HepG2 (cell line): ENCODE data around the gene PRUNE1. TPM values are rescaled to one million over a fixed set of nuclear protein-coding genes. Genes with fewer than 3 reads are reported as not detected.

Source experiments
- ATF4 ChIP-seq, 2 experiments: fragments of 450-650 bp in 1 of 2; sonication (generic) in 1 of 2; formaldehyde crosslinking; IDR thresholded peaks; 2 replicates each; pipeline versions ENCODE4 v1.5.0 to v1.8.0; 2020 to 2022; ENCODE audit warnings: mild to moderate bottlenecking in 1 of 2, missing genetic modification reagents in 1 of 2
- ATF6 ChIP-seq: sonication (generic); formaldehyde crosslinking; conservative IDR thresholded peaks from 2 replicates; pipeline ENCODE4 v1.4.0; 2020; ENCODE audit warnings: missing genetic modification reagents
- BATF2 ChIP-seq: sonication (generic); formaldehyde crosslinking; IDR thresholded peaks from 2 replicates; pipeline ENCODE4 v1.8.0; 2022; ENCODE audit warnings: mild to moderate bottlenecking, missing genetic modification reagents, moderate library complexity
- CBX2 ChIP-seq, 2 experiments: fragments of 200-600 bp in 1 of 2; sonication (generic); formaldehyde crosslinking in 1 of 2; IDR thresholded peaks; 2 replicates each; pipeline versions ENCODE4 v1.7.0 to v1.8.1; 2018 to 2022; ENCODE audit warnings: low read depth in 2 of 2, low read length in 1 of 2, mild to moderate bottlenecking in 1 of 2, missing genetic modification reagents in 1 of 2
- GABPB1 ChIP-seq: IDR thresholded peaks from 2 replicates; pipeline ENCODE4 v1.6.1; 2016; ENCODE audit warnings: mild to moderate bottlenecking, missing genetic modification reagents, moderate library complexity, missing compliant biosample characterization
- GATAD2A ChIP-seq: IDR thresholded peaks from 2 replicates; pipeline ENCODE4 v1.6.1; 2016
- HNF4A ChIP-seq: sonication (generic); formaldehyde crosslinking; IDR thresholded peaks from 2 replicates; pipeline ENCODE4 v1.4.0; 2020; ENCODE audit warnings: missing genetic modification reagents
- HOXA5 ChIP-seq: sonication (generic); formaldehyde crosslinking; IDR thresholded peaks from 2 replicates; pipeline ENCODE4 v1.4.0; 2020; ENCODE audit warnings: missing genetic modification reagents
- NFYB ChIP-seq: sonication (generic); formaldehyde crosslinking; IDR thresholded peaks from 2 replicates; pipeline ENCODE4 v1.4.0; 2020; ENCODE audit warnings: missing genetic modification reagents
- PCBP1 ChIP-seq: fragments of 200-400 bp; formaldehyde crosslinking; IDR thresholded peaks from 2 replicates; pipeline ENCODE4 v1.6.1; 2017; ENCODE audit warnings: mild to moderate bottlenecking, low read depth, low read length, borderline replicate concordance
- PHF20 ChIP-seq: sonication (generic); formaldehyde crosslinking; IDR thresholded peaks from 2 replicates; pipeline ENCODE4 v1.5.0; 2020; ENCODE audit warnings: mild to moderate bottlenecking, missing genetic modification reagents
- SPEN ChIP-seq: sonication (generic); formaldehyde crosslinking; IDR thresholded peaks from 2 replicates; pipeline ENCODE4 v1.5.1; 2020; ENCODE audit warnings: low read depth, mild to moderate bottlenecking, missing genetic modification reagents
- TCF12 ChIP-seq, 2 experiments: fragments of 450-650 bp in 1 of 2; sonication (generic) in 1 of 2; formaldehyde crosslinking in 1 of 2; IDR thresholded peaks; 2 replicates each; pipeline versions ENCODE4 v1.6.1 to v1.8.0; 2017 to 2022; ENCODE audit warnings: antibody characterized with exemption in 1 of 2, mild to moderate bottlenecking in 1 of 2, missing genetic modification reagents in 1 of 2, moderate library complexity in 1 of 2
- TOPORS ChIP-seq: sonication (generic); formaldehyde crosslinking; IDR thresholded peaks from 2 replicates; pipeline ENCODE4 v1.8.0; 2023; ENCODE audit warnings: mild to moderate bottlenecking, missing genetic modification reagents
- ZBTB1 ChIP-seq: sonication (generic); formaldehyde crosslinking; IDR thresholded peaks from 2 replicates; pipeline ENCODE4 v1.4.0; 2020; ENCODE audit warnings: missing genetic modification reagents, borderline replicate concordance
- ZBTB20 ChIP-seq: sonication (generic); formaldehyde crosslinking; IDR thresholded peaks from 2 replicates; pipeline ENCODE4 v1.8.1; 2023; ENCODE audit warnings: missing genetic modification reagents, low read depth, mild to moderate bottlenecking, borderline replicate concordance
- ZMAT3 ChIP-seq: sonication (generic); formaldehyde crosslinking; conservative IDR thresholded peaks from 2 replicates; pipeline ENCODE4 v1.7.0; 2021; ENCODE audit warnings: missing genetic modification reagents
- ZMYM3 ChIP-seq: sonication (generic); formaldehyde crosslinking; IDR thresholded peaks from 2 replicates; pipeline ENCODE4 v1.5.1; 2020; ENCODE audit warnings: mild to moderate bottlenecking, missing genetic modification reagents
- ZNF260 ChIP-seq: sonication (generic); formaldehyde crosslinking; IDR thresholded peaks from 2 replicates; pipeline ENCODE4 v1.4.0; 2020; ENCODE audit warnings: missing genetic modification reagents, low read depth, mild to moderate bottlenecking, borderline replicate concordance
- ZNF3 ChIP-seq: IDR thresholded peaks from 2 replicates; pipeline ENCODE4 v1.7.0; 2017; ENCODE audit warnings: inconsistent platforms
- ZNF335 ChIP-seq: sonication (generic); formaldehyde crosslinking; IDR thresholded peaks from 2 replicates; pipeline ENCODE4 v1.4.0; 2020; ENCODE audit warnings: missing genetic modification reagents
- ZNF558 ChIP-seq: sonication (generic); formaldehyde crosslinking; IDR thresholded peaks from 2 replicates; pipeline ENCODE4 v1.9.0; 2022; ENCODE audit warnings: mild to moderate bottlenecking, missing genetic modification reagents, borderline replicate concordance
- ZSCAN22 ChIP-seq: sonication (generic); formaldehyde crosslinking; IDR thresholded peaks from 2 replicates; pipeline ENCODE4 v1.4.0; 2020; ENCODE audit warnings: mild to moderate bottlenecking, missing genetic modification reagents
- polyA plus RNA-seq, 8 experiments: library from polyadenylated mRNA; depleted of rRNA in 3 of 8; stranded (reverse) in 7 of 8; unstranded in 1 of 8; fragments of >200 nt; fragmentation: Illumina TruSeq in 4 of 8; extraction: Trizol in 4 of 8; gene quantifications; 2 replicates each; pipeline versions ENCODE4 v1.2.1 to v1.2.3, GENCODE V29; 2011 to 2016; ENCODE audit warnings: low read depth in 4 of 8, missing spikeins in 1 of 8, mixed read lengths in 1 of 8; ENCODE audit not compliant: insufficient read depth in 1 of 8
- total RNA-seq, 5 experiments: library from RNA; depleted of rRNA; stranded (reverse); fragments of >200 nt; fragmentation: Illumina TruSeq; extraction: Trizol; gene quantifications; 2 replicates each; pipeline ENCODE4 v1.2.3, GENCODE V29; 2016; ENCODE audit warnings: low read depth in 1 of 5

PRUNE1 gene
- total and polyA plus RNA-seq, 2 of the 13 experiments (the other 11 are each of a cell fraction or from before 2014, with no cell fraction given) = 19.0 to 31.9 TPM

DNA sequence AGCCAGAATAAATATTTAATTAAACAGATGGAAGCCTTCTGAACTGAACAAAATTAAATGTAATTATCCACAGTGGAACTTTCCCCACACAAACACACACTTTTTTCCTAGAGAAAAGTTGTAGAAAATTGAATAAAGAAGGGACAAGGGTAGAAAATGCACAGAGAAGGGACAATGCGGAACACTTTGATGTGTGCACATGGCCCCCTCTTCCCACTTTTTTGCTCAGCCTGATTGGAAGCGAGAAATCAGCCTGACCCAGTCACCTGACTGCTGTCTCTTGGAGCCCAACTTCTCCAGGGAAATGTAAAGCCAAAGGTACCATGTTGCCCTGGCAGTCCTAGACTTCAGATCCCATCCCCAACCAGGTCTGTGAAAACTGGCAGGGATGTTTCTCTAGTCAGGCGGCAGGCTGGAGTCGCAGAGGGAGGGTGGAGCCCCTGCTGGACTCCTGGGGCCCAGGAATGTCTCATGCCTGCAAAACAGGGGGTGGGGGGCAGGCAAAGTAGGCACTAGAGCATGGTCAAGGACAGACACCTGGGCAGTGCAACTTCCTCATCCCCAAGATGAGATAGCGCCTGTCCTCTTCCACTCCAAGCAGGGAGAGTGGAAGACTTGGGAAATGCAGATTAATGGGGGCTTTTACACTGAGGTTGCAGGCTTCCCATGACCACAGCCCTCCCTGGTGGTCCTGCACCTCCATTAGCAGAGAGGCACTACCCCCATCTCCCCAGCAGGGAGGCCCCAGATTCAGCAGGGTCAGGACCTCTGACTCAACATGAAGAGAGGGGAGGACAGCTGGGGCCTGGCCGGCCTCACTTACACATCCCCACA is 36.4 kb upstream of the PRUNE1 start (continued):
- TF ChIP-seq PCBP1 (no peak), ZSCAN22 (CRISPR knock-in tag) (no peak), ZBTB20 (CRISPR knock-in tag) (no peak; the same call in 1 of the 2 replicates), ZNF335 (CRISPR knock-in tag) (no peak), ZNF3 (no peak), TCF12 (IDR thresholded peaks at IDR 0.05) (no peak), TCF12 (CRISPR knock-in tag; IDR thresholded peaks at IDR 0.05) (no peak), HNF4A (CRISPR knock-in tag) (peak; percentile 54), CBX2 (IDR thresholded peaks at IDR 0.05; ENCODE audit: low read depth, low read length) (no peak), CBX2 (CRISPR knock-in tag; IDR thresholded peaks at IDR 0.05; ENCODE audit: low read depth) (no peak), TOPORS (CRISPR knock-in tag) (no peak), HOXA5 (CRISPR knock-in tag) (no peak; the same call in 1 of the 2 replicates), GABPB1 (CRISPR knock-in tag) (no peak), ZMAT3 (CRISPR knock-in tag) (no peak), ZMYM3 (CRISPR knock-in tag) (no peak), ATF4 (CRISPR knock-in tag; IDR thresholded peaks at IDR 0.05) (no peak), BATF2 (CRISPR knock-in tag) (no peak), SPEN (CRISPR knock-in tag) (peak; percentile 9; the same call in 1 of the 2 replicates), GATAD2A (CRISPR knock-in tag) (0 out of 2 replicates have a peak, but pooled peaks have one; percentile 19), ZNF558 (CRISPR knock-in tag) (no peak), NFYB (CRISPR knock-in tag) (peak; percentile 60), PHF20 (no peak), ZNF260 (CRISPR knock-in tag) (no peak), ZBTB1 (no peak), ATF6 (CRISPR knock-in tag) (no peak)
